NCI-H1417 treated with DMSO at 0.1 percent for 48 hours (cell line): Measurements from ENCODE around the gene LINGO1.
A peak's percentile ranks its signal among the peaks of the same experiment; 100 is the strongest.

Experiments used
- DNase-seq: peaks from one replicate; lab custom pipeline; 2025; lab: John Stamatoyannopoulos, UW

The LINGO1 gene

GRCh38 chr15:77654975-77655374, 22.3 kb upstream of the LINGO1 start:
- DNase-seq, result no peak

DNA sequence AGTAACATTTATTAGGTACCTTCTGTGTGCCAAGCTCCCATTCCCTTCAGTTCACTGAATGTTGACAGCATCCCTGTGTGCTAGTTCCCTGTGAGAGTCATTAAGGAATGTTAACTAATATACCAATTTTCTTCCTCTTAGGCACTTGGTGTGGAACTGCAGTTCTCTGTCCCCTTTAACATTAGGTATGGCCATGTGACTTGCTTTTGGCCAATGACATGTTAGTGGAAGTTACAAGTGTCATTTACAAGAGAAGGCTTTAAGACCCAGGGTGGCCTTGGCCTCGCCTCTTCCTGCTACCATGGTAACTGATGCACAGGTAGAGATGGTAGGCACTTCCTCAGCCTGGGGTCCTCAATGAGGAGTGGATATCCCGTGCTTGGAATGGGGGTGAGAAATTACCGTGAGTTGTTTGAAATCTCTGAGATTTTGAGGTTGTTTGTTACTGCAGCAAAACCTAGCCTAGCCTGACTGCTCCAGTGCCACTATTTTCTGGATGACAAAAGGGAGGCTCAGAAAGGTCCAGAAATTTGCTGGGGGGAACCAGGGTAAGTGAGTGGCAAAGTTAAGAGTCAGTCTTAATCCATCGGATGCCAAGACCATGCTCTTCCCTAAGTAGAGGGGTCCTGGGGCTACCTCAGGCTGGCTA, 21.2 kb upstream of the LINGO1 start:
- DNase-seq, result no peak

DNA sequence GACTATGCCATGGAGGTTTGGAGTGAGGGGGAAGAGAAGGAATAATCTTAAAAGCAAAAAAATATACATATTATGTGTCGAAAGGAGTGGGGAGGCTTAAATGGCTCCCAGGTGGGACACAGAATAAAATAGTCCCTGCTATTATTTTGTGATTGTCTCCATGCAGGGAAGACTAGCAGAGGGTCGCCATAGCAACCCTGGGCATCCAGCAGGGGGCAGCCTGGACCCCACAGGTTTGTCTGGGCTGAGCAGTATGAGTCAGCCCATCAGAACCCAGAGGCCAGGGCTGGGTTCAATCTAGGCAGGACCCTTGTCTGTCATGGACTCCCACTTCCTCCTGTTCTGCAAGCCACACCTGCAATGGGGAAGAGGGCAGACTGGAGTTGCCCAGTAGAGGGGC, 17.6 kb upstream of the LINGO1 start:
- DNase-seq, result no peak

DNA sequence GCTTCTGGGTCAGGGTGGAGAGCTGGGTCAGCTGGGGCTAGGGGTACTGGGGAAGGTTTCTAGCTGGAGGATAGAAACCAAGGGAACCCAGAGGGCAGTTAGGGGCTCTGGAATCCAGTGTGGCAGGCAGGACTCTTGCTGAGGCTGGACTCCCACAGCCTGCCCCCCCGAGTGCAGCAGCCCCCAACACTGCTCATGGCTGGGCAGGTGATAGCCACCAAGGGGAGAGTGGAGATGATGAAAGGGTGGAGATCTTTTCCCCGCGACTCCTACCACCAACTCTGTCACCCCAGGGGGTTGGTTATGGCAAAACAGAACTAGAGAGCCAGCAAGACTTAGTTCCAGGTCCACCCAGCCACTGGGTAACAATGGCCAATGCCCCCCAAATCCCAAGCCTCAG, 16.9 kb upstream of the LINGO1 start:
- no peak for DNase-seq

GRCh38 chr15:77649017-77649416, 16.3 kb upstream of the LINGO1 start:
- no peak for DNase-seq

GRCh38 chr15:77647961-77648360, 15.2 kb upstream of the LINGO1 start:
- no peak for DNase-seq

- no peak for DNase-seq
These were observed 13.5 kb upstream of the LINGO1 start for GRCh38 chr15:77646104-77646694.

DNA sequence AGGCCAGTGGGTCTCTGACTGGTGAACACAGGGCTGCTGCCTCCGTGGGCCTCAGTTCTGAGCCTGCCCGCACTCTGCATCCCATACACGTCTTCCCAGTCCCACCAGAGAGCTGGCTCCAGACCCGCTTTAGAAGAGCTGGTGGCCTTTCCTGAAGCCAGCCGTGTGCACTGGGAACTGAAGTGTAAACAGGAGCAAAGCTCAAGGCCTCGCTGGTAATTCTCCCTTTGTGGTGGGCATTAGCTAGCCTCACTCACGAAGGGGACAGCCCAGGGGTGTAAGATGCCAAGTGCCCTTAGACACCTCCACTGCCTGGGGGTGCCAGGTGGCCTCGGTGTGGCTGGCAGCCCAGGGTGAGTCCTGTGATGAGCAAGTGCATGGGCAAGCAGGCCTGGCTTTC, 12.9 kb upstream of the LINGO1 start:
- DNase-seq, result no peak

DNA sequence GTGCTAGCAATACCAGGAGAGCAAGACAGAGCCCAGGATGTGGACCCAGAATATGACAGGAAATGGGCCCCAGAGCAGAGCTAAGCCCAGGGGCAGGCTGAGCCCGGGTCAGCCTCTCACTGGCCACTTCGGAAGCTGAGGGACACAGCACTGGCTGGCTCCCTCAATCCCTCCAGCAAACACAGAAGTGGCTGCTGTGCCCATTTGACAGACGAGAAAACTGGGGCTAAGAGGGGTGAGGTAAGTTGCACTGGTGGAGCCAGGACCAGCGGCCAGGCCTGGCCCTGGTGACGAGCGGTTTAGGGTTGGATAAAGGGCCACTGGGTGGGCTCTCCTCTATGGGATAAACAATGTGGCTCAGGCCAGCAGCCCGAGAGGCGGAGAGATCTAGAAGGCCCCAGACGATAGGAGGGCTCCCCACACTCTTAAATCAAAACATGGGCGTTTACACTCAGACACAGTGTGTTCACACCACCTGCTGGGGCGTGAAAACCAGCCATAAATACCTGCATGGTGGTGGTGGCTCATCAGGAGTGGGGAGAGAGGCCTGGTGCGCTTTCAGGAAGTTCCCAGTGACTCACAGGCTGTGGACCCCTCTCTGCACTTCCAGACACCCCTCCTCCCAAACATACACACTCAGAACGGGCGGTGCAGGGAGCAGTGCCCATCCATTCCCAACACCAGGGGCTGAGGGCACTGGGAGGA, 12.0 kb upstream of the LINGO1 start:
- no peak for DNase-seq

DNA sequence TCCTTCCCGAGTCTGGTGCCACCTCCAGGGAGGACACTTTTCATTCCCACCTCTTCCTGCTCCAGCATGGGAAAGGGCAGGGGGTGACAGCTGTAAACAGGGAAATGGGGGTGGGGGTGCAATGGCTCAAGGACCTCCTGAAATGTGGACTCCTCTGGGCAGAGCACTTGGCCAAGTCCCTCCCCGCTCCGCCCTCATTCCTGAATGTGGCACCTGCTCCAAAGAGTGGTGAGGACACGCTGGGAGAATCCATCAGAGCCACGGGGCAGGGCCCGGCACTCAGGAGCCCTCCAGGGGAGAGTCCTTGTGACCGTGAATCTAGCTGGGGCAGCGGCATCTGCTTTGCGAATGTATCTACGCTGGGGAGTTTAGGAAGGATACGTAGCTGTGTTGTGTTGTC, 11.1 kb upstream of the LINGO1 start:
- no peak for DNase-seq

- no peak for DNase-seq
These were observed 10.2 kb upstream of the LINGO1 start for GRCh38 chr15:77642793-77643430.

- DNase-seq, result no peak
These were observed 9.3 kb upstream of the LINGO1 start for GRCh38 chr15:77641999-77642398.

- DNase-seq, result no peak
These were observed 7.9 kb upstream of the LINGO1 start for GRCh38 chr15:77640615-77641014.

- DNase-seq, result no peak
These were observed 6.7 kb upstream of the LINGO1 start for GRCh38 chr15:77639431-77639830.

DNA sequence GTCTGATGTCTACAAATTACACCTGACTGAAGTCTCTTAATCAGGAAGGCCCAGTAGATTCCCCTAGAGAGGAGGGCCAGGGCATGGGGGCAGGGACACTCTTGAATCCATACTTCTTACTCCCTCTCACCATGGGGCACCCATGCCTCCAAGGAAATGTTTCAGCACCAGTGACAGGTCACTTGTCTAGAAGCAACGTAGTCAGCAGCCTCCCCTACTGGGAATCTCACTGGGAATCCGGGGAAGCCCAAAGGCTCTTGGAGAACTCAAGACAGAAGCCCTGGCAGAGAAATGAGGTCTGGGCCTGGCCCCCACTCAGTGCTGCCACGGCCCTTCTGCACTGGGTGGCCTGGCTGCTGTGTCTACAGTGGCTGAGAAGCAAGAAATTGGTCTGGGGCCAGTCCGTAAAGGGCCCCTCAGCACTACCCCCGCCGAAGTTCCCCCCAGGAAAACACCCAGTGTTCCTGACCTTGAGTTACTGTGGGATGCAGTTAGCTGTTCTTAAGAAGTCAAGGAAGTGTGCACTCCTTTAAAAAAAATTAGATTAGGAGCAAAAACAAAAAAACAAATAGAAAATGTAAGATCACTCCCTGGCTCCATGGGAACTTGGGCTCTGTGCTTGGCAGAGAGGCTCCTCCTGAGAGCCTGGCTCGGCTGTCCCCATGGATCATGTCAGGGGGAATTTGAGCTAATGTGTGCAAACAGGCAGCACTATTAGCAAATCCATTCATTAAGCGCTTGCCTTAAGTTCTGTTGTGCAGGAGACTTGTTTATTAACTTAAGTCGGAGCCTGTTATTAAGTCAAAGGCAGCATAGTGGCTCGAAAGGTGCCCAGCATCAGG, 5.4 kb upstream of the LINGO1 start:
- DNase-seq, result no peak

DNA sequence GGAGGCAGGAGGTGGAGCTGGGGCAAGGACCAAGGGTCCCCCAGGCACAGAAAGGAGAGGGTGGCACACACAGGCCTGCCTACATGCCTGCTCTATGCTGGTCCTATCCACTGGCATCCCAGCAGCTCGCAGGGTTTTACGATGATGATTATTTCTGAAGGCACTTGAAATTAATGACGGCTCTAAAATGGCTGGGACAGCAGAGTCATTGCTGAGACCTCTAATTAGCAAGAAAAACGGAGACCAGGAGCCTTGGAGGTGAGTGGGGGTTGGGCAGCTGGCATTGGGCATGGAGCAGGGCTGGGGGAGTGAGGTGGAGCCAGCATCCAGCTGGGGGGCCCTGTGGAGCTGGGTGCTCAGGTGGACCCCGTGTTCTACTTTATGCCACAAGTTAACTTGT, 3.5 kb upstream of the LINGO1 start:
- DNase-seq, result no peak

DNA sequence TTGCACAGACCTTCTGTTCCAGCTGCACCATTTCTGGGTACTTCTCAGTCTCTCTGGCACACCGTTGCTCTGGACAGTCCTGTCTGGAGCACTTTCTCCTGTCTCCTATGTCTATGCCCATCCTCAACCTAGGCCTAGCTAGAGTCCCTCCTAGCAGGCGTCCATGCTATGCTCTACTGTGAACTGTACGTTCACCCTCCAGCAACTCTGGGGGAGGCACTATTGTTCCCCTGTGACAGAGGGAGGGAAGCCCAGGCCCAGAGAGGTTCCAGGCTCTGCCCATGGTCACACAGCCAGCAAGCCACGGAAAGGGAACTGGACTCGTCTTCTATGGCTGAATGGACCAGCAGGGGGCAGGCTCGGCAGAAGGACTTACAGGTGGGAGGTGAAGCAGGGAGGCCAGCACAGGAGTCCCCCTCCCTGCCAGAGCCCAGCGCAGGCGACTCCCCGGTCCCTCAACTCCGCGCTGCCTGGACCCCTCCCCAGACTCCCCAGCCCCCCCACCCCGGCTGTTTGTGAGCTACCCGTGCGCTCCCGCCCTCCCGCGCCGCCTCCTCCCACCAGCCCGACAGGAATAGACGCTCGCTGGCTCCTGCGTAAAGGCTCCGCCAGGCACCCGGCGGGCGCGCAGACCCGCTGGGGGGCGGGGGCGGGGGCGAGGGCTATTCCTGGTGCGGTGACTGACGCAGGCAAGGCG, 1.7 kb upstream of the LINGO1 start:
- no peak for DNase-seq

- no peak for DNase-seq
These were observed 1.2 kb upstream of the LINGO1 start for GRCh38 chr15:77633913-77634265.

DNA sequence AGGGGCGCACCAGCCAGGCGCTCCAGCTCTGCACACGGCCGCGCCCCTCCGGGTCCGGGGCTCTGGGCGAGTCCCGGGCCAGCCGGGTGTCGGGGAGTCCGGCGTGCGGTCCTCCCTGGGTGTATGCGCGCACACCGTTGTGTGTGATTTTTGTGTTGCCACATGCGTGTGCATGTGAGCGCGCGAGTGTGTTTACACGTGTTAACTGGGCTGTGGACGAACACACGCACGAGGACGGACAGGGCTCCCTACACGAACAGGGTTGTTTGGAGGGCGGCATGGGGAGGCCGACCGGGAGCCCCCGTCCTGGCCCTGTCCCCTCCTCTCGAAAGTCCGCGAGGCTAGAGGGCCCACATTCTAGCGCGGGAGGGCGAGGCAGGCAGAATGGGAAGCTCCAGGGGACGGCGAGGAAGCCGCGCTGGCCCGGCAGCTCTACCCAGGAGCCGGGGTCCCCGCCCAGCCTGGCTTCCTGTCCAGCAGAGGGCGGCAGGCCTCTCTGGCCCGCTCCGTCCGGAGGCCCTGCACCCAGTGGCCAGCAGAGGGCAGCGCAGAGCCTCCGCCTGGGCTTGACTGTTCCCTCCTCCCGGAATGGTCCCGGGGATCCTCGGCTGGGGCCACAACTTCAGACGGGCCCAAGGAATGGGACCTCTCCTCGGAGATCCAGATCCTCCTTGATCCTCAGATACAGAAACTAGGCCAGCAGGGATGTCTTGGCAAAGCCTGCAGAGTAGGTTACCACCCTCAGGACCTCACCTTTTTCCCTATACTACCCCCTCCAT, 611 bp upstream of the LINGO1 start:
- DNase-seq, result peak; percentile 34

- no peak for DNase-seq
These were observed 773 bp downstream of the LINGO1 start for GRCh38 chr15:77631745-77632533.
